ENCODE data around the gene MPHOSPH8.
A peak's percentile ranks its signal among the peaks of the same experiment; 100 is the strongest.

The MPHOSPH8 gene, protein sequence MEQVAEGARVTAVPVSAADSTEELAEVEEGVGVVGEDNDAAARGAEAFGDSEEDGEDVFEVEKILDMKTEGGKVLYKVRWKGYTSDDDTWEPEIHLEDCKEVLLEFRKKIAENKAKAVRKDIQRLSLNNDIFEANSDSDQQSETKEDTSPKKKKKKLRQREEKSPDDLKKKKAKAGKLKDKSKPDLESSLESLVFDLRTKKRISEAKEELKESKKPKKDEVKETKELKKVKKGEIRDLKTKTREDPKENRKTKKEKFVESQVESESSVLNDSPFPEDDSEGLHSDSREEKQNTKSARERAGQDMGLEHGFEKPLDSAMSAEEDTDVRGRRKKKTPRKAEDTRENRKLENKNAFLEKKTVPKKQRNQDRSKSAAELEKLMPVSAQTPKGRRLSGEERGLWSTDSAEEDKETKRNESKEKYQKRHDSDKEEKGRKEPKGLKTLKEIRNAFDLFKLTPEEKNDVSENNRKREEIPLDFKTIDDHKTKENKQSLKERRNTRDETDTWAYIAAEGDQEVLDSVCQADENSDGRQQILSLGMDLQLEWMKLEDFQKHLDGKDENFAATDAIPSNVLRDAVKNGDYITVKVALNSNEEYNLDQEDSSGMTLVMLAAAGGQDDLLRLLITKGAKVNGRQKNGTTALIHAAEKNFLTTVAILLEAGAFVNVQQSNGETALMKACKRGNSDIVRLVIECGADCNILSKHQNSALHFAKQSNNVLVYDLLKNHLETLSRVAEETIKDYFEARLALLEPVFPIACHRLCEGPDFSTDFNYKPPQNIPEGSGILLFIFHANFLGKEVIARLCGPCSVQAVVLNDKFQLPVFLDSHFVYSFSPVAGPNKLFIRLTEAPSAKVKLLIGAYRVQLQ

DNA sequence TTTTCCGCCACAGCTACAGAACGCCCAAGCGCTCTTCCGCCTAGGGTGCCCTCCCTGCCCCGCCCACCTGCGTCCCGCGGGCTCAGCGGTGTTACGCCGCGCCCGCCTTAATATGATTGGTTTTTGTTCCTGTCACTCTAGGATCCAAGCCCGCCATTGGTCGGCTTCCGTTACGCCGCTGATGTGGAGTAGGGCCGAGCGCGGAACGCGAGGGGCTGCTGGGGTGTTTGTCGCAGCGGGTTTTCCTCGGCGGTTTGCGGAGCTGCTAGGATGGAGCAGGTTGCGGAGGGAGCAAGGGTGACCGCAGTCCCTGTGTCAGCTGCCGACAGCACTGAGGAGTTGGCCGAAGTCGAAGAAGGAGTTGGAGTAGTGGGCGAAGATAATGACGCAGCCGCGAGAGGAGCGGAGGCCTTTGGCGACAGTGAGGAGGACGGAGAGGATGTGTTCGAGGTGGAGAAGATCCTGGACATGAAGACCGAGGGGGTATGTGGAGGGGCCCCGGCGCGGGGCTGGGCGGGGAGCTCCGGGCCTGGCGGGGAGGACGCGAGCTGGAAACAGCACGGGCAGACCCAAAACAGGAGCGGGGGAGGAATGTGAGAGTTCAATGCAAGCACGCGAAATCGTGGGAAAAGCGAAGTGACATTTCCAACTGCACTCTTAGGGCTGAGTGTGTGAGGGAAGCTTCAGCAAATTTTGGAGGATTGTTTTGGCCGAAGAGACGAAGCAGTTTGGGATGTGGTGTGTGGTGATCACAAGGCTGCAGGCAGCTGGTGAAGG, at the start of gene MPHOSPH8:
TSS of gene MPHOSPH8 (plus strand) at position 181 of the 777 bp plus-strand sequence. CDS start at position 271, 90 bp downstream.
- intact Hi-C loops (cut with DNase I) = loop anchor here (5.0 to 10.0 kb wide), 2 partner anchors 229 to 321 kb away; partner anchors contain the start of genes ZMYM2 and ZMYM5
- peak; percentile 89 to 98 (median 95) for DNase-seq

DNA sequence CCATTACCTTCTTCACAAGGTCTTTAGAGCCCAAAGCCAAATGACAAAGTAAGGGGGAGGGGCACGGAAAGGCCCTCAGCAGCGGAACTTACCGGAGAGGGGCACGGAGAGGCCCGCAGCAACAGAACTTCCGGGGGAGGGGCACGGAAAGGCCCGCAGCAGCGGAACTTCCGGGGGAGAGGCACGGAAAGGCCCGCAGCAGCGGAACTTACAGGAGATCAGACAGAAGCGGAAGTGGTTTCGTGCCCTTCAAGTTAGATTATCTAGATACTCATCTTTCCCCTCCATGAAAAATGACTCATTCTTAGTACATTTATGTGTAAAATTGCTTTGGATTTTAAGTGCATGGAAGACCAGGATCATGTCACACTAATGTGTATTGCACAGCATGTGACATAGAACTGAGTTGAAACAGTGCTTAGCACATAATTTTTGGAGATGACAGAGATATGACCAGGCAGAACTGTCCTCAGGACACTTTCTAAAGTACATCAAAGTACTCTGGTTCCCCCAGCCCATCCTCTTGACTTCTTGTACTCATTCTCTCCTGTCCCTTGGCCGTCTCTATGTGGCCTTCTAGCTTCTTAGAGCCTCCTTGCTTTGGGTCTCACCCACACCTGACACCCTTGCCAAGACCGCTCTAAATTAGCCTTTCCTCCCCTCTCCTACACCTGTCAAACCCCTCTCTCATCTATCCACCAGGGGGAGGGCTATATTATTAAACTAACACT, 46.4 kb upstream of the MPHOSPH8 start:
- peak in 2 of 42 donors; percentile 3 to 34 for DNase-seq
- intact Hi-C loops (cut with DNase I) = no loop called here

DNA sequence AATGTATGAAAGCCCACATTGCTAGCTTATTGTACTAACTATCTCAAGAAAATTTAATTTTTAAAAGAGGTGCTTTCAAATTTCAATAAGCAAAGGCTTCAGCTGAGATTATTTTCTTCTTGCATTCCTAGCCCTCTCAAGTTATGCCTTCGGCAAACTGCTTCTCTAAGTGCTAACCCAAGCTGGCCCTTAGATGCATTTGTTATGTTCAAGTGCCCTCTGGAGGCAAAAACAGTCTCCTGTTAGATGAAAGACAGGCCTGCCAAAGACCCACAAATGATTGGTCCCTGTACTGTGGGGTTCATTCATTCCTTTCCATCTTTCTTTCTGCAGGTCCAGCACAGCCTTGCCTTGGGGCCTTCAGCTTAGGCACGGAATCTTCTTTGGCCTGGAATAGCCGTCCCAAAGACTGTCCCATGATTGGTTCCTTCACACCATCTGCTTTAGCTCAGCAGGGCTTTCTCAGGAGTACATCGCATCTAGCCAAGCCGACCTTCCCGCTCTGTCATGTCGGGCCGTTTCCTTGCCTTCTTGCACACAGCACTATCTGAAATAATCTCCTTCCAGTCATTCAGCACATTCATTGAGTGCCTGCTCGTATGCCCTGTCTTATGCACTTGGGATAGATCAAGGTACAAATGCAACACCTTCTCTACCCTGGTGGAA, 45.7 kb upstream of the MPHOSPH8 start:
- DNase-seq = peak in 18 of 42 donors; percentile 12 to 67 (median 38)
- intact Hi-C loops (cut with DNase I) = no loop called here

DNA sequence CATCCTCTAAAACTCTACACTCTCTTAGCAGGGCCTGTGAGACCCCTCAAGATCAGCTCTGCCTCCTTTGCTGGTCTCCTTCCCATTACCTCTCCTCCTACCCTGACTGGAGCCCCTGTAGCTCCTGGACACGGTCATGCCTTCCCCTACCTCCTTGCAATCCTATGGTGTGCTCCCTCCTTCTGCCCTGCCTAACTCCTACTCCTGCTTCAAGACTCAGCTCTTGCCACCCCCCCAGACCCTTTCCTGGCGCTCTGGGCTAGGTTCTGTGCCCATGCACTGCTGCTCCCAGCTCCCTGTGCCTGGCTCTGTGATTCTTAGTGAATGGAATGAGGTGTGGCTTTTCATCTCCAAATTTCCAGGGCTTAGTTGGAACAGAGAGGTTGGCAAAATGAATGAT, 44.1 kb upstream of the MPHOSPH8 start:
- intact Hi-C loops (cut with DNase I) = no loop called here
- no peak for DNase-seq

DNA sequence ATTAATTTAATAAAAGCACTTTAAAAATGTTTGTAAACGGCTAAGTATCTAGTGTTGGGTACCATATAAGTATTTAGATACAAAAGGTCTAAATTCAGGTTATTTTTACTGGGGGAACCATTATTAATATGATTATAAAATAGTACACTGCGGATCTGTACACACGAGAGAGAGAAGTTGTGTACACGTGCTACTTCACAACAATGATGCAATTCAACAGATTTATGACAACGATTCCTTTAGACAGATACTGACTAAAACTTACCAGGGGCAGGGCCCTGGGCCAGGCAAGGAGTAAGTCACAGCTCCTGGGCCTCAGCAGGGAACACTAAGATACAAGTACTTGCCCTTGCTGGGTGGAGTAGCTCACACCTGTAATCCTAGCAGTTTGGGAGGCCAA, 43.0 kb upstream of the MPHOSPH8 start:
- DNase-seq = peak in 1 of 42 donors; percentile 22
- intact Hi-C loops (cut with DNase I) = no loop called here

DNA sequence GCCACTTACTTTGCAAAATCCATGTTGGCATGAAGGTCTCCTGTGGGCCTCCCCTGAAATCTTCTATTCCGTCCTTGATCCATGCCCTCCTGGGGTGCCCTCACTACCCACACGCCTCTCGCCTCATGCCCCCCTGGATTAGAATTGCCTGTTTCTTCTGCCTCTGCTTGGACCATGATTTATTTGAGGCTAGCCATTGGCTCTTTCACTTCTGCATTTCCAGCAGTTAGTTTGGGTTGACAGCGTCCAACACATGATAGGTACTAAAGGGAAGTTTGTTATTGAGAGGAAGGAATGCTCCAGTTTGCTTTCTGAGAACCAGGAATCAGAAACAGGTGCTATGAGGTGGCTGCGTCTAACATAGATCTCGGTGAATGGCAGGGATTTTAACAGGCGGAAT, 41.6 kb upstream of the MPHOSPH8 start:
- intact Hi-C loops (cut with DNase I) = no loop called here
- DNase-seq = peak in 1 of 42 donors; percentile 26

DNA sequence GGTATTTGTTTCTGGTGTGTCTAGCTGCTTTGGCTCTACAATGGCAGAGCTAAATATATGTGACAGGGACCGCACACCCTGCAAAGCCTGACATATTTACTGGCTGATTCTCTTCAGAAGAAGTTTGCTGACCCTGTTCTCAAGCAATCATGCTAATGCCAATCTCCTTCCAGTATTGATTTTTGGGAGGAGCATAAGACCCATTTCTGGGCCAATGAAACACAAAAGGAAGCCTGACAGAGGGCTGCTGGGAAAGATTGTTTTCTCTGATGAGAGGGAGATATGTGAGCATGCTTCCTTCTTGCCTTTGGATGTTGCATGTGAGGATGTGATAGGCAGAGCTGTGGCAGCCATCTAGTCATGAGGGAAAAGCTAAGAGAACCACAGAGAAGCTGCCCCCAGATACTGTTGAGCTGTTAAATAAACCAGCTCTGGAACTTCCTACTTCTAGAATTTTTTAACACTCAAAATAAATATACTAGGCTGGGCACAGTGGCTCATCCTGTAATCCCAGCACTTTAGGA, 40.7 kb upstream of the MPHOSPH8 start:
- no peak for DNase-seq
- intact Hi-C loops (cut with DNase I) = no loop called here

DNA sequence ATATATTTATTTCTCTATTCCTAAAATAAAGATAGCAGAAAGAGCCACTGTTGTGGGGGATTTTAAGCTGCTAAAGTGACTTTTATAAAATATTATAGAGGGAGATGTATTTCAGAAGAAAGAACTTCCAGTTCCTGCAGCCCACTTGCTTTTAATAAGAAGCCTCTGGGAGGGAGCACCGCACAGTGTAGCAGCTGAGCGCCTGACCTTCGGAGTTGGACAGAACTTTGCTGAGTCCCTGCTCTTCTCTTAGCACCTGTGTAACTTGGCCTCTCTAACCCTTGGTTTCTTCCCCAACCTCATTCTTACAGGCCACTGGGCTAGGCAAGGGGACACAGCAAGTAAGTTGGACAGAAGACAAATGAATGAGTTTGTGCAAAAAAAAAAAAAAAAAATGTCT, 37.4 kb upstream of the MPHOSPH8 start:
- peak in 1 of 42 donors; percentile 24 for DNase-seq
- intact Hi-C loops (cut with DNase I) = no loop called here

DNA sequence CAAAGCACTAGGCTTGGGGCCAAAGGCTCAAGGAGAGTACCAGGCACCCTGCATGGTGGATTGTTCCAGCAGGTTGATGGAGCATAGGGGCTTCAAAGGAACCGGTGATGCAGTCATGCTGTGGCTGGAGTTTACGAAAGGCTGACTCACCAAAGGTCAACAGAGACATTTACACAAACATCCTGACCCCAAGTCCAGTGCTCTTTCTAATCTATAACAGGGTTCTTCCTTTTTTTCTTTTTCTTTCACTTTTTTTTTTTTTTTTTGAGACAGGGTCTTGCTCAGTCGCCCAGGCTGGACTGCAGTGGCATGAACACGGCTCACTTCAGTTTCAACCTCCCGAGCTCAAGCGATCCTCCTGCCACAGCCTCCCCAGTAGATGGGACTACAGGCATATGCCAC, 36.5 kb upstream of the MPHOSPH8 start:
- peak in 1 of 42 donors; percentile 22 for DNase-seq
- intact Hi-C loops (cut with DNase I) = no loop called here

DNA sequence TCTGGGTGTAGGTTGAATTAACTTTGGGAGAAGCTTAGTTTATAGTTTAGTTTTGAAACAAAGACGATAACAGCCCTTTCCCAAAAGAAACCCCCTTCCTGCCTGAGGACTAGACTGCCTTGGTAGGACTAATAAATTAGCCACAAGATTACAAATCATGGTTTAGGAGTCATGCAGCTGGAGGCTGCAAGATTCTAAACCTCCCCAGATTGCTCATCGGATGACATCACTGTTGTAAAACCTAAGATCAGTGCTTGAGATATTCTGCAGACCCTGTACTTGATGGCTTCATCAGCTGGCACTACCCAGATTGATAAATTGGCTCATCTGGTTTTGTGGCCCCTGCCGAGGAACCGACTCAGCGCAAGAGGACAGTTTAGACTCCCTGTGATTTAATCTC, 35.9 kb upstream of the MPHOSPH8 start:
- no peak for DNase-seq
- intact Hi-C loops (cut with DNase I) = no loop called here

DNA sequence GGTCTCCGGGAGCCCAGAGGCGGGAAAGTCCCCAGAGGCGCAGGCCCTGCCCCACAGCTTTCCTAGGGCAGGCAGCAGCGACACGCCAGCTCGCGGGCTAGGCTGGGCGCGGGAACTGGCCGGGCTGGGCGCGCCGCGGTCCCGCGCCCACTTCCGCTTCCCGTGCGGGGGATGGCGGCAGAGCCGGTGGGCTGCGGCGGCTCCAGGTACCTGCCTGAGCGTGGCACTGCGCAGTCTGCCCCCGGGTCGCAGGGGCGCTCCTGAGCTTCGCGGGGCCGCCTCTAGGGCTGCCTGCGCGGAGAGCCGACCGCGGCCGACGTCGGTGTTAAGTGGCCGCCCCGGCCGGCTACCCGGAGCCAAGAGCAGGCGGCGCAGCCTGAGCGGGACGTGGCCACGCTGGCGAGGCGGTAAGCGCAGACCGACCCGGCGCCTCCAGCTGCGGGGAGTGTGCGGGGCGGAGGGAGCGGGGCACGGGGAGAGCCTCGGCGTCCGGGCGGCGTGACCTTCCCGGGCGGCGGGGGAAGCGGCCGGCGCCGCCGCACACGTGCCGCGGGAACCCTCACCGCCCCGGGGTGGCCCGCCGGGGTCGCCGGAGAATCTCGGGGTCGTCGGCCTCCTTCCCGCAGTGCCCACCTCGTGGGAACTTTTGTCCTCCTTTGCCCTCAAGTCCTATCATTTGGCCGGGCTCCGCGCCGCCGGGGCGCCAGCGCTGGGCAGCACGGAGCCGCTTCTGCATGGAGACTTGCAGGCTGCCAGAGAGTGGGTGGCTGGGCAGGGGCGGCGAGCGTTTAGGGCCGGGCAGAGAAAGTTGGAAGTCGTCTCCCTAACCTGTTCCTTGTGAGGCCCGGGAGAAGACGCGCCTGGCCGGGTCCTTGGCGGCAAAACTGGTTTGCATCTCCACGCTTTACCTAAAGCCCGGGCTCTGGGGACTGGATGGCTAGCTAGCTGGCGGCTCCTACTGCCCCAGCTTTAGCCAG, 31.4 kb upstream of the MPHOSPH8 start:
- DNase-seq = peak in 4 of 42 donors; percentile 2 to 35 (median 22)
- intact Hi-C loops (cut with DNase I) = no loop called here

DNA sequence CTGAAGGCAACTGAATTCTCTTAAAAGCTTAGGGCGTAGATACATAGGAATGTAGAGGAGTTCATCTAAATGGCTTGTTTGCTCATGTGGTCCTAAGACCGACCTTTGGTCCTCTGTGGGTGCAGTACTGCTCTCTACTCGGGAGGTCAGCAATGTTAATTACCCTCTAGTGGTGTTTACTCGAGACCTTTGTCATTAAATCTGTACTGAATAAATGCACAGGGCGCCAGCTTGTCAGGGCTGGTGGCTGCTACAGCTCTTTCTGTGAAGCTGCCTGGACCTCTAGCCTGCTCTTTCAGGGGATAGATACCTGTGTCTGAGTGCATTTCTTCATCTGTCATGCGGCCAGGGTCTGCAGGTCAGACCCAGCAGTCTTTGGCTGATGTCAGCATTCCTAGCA, 29.2 kb upstream of the MPHOSPH8 start:
- intact Hi-C loops (cut with DNase I) = no loop called here
- DNase-seq = peak in 1 of 42 donors; percentile 22

DNA sequence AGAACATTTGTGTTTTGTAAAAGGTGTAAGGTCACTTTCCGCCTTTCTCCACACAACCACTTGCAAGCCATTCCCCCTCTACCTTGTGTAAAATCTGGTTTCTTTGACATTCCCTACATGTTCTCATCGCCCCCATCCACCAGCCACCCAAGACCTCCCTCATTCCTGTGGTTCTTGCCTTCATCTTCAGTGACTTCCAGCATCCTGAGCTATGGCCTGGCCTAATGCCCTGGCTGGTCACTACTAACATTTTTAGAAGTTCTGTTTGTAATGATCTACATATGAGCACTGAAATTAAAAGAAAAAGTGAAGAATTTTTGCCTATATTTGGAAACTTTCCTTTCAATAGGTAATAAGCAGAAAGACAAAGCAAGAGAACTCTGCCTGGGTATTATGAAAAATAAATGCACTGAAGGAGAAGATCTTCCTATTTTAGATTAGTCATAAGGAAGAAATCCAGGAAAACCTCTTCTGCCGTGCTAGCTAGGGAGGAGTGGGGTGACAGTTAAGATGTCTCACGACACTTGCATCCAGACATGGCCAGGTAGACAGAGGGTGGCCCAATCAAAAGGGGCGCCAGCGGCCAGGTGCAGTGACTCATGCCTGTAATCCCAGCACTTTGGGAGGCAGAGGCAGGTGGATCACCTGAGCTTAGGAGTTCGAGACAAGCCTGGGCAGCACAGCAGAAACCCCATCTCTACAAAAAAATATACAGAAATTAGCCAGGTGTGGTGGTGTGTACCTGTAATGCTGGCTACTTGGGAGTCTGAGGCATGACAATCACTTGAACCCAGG, 28.1 kb upstream of the MPHOSPH8 start:
- DNase-seq = peak in 1 of 42 donors; percentile 14
- intact Hi-C loops (cut with DNase I) = no loop called here

DNA sequence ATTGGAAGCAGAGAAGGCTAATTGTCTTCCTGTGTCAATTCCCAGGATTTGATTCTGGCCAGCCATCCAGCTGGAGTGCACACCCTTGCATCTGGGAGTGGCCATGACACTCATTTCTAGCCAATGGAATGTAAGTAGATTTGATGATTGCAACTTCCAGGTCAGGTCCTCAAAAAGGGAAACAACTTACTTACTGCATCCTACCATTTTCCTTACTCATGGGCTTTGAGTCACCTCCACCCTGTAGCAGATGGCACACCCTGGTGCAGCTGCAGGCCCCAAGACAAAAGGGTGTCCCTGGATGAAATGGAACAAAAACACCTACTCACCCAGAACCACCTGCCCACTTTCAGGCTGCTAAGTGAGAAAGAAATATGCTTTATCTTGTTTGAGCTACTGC, 27.3 kb upstream of the MPHOSPH8 start:
- peak in 1 of 42 donors; percentile 8 for DNase-seq
- intact Hi-C loops (cut with DNase I) = no loop called here

DNA sequence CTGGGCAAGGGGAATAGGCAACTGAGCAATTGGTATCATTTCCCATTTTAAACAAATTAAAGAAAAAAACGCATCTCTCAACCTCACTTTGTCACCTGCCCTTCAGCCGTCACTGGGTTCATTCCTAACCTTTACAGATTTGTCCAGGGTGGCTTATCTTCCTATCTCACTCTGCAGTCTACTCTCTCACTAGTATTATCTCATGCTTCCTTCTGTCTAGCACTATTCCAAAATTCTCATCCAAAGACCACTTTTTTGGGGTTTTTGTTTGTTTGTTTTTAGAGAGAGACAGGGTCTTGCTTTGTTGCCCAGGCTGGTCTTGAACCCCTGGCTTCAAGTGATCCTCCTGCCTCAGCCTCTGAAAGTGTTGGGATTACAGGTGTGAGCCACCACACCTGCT, 26.7 kb upstream of the MPHOSPH8 start:
- peak in 1 of 42 donors; percentile 2 for DNase-seq
- intact Hi-C loops (cut with DNase I) = no loop called here
